Right lobe of liver (tissue), 6 donors: Measurements from ENCODE around the gene ARHGEF7. TPM values are rescaled to one million over a fixed set of nuclear protein-coding genes. Genes with fewer than 3 reads are reported as not detected.

Experiments
- ATAC-seq, 4 donors: fragments of 200-7000 bp; cut with Tn5 transposase; one replicate each; pipeline ENCODE4 v1.9.1; 2020; ENCODE audit warnings: mild to moderate bottlenecking in 4 of 4, moderate library complexity in 4 of 4
- DNase-seq, 3 donors: peaks; one replicate each; pipeline ENCODE4 v3.0.0-alpha.2; 2020
- H3K27ac ChIP-seq, 3 donors: fragments of 200-600 bp; one replicate each; pipeline ENCODE4 v1.8.0; 2022
- H3K27me3 ChIP-seq, 2 donors: fragments of 200-600 bp; one replicate each; pipeline ENCODE4 v1.8.0; 2022
- H3K36me3 ChIP-seq, 4 donors: fragments of 200-600 bp; sonication (generic) in 1 of 4; one replicate each; pipeline versions ENCODE4 v1.5.1 to v1.8.0; 2017 to 2022; ENCODE audit warnings: control low read depth in 1 of 4
- H3K4me1 ChIP-seq, 4 donors: fragments of 200-600 bp; sonication (generic) in 1 of 4; one replicate each; pipeline versions ENCODE4 v1.5.1 to v1.8.0; 2017 to 2022; ENCODE audit warnings: control low read depth in 1 of 4
- H3K4me3 ChIP-seq, 3 donors: fragments of 200-600 bp; one replicate each; pipeline ENCODE4 v1.8.0; 2022
- H3K9me3 ChIP-seq, 4 donors: fragments of 200-600 bp; sonication (generic) in 1 of 4; one replicate each; pipeline versions ENCODE4 v1.5.1 to v1.8.0; 2017 to 2022; ENCODE audit warnings: control low read depth in 1 of 4
- CTCF ChIP-seq, 4 donors: fragments of 200-600 bp in 3 of 4; fragments of 450-650 bp in 1 of 4; IDR thresholded peaks; one replicate each; pipeline versions ENCODE4 v1.5.1 to v1.8.0; 2016 to 2022; ENCODE audit warnings: antibody characterized with exemption in 4 of 4, mild to moderate bottlenecking in 2 of 4
- POLR2A ChIP-seq: fragments of 450-650 bp; IDR thresholded peaks from one replicate; pipeline ENCODE4 v1.6.1; 2017; ENCODE audit warnings: antibody characterized with exemption, mild to moderate bottlenecking
- WGBS: methylation state at CpG from one replicate; pipeline ENCODE4 v1.1.6; 2018; ENCODE audit warnings: low coverage, low lambda C conversion rate; ENCODE audit not compliant: insufficient coverage; ENCODE audit errors: missing lambda C conversion rate; 5-methylcytosine and 5-hydroxymethylcytosine counted together
- intact Hi-C, 2 donors: fragments of 100-400 bp; cut with DNase I; formaldehyde crosslinking; loops; one replicate each; pipeline versions ENCODE4 v1.11.2 to v1.14.1; 2022
- total RNA-seq, 6 experiments: library from RNA; depleted of rRNA in 2 of 6; stranded (reverse); fragments of >200 nt in 2 of 6; fragmentation: NEBNext Ultra II Directional in 3 of 6; extraction: Animal tissue kit (Norgen Biotek cat#: 25700) in 3 of 6; gene quantifications; one replicate each; pipeline versions ENCODE4 v1.1.0 to v1.2.4, GENCODE V29; 2016 to 2023
- donor health status: DM: no; HTN: yes; CAD: no.
- donor health status: DM: no; HTN: no; CAD: no.
- donor health status: DM: no; HTN: no; CAD: no.
- donor health status: DM: no; HTN: yes; CAD: no.
- donor health status: DM: no; HTN: yes; CAD: no.

The ARHGEF7 gene
- total RNA-seq, 6 experiments from 2014 or later = 22.0 to 40.1 (median 33.8) TPM

GRCh38 chr13:111175372-111175771 lies 60.3 kb downstream of the ARHGEF7 start:
- H3K27ac ChIP-seq = no peak overlapping the region
- no peak overlapping the region for H3K4me3 ChIP-seq
- no peaks in the 10 kb centered on the region for H3K36me3 ChIP-seq
- ATAC-seq (no peak), DNase-seq (no peak)
- intact Hi-C loops = no loop called here
- WGBS = 96% methylated on average over 4 of the region's 4 CpGs
- H3K4me1 ChIP-seq = peaks cover 0 to 8% (median 0%) of the 10 kb centered on the region in 4 donors
- H3K27me3 ChIP-seq = no peaks in the 10 kb centered on the region
- no peaks in the 10 kb centered on the region for H3K9me3 ChIP-seq
- TF ChIP-seq CTCF (IDR thresholded peaks at IDR 0.05) = no peak
- no peak for TF ChIP-seq POLR2A

GRCh38 chr13:111175935-111176334 lies 60.8 kb downstream of the ARHGEF7 start:
- no peak for ATAC-seq
- H3K4me1 ChIP-seq = peaks cover 0 to 8% (median 0%) of the 10 kb centered on the region in 4 donors
- DNase-seq = no peak
- no peak for TF ChIP-seq CTCF (IDR thresholded peaks at IDR 0.05)
- no peak for TF ChIP-seq POLR2A
- intact Hi-C loops = no loop called here
- H3K27ac ChIP-seq = no peak overlapping the region
- no peak overlapping the region for H3K4me3 ChIP-seq
- no peaks in the 10 kb centered on the region for H3K9me3 ChIP-seq
- no peaks in the 10 kb centered on the region for H3K27me3 ChIP-seq
- no peaks in the 10 kb centered on the region for H3K36me3 ChIP-seq
- 86% methylated on average over 3 of the region's 4 CpGs for WGBS

GRCh38 chr13:111176421-111176820 lies 61.3 kb downstream of the ARHGEF7 start:
- TF ChIP-seq CTCF (IDR thresholded peaks at IDR 0.05) = no peak
- WGBS = 97% methylated on average over 7 of the region's 8 CpGs
- no peaks in the 10 kb centered on the region for H3K9me3 ChIP-seq
- intact Hi-C loops = no loop called here
- ATAC-seq = no peak
- peak overlapping the region in 1 of 3 donors; percentile 6 for H3K27ac ChIP-seq
- no peak overlapping the region for H3K4me3 ChIP-seq
- peaks cover 0 to 8% (median 0%) of the 10 kb centered on the region in 4 donors for H3K4me1 ChIP-seq
- no peaks in the 10 kb centered on the region for H3K36me3 ChIP-seq
- no peak for DNase-seq
- H3K27me3 ChIP-seq = no peaks in the 10 kb centered on the region

GRCh38 chr13:111177081-111177711 lies 62.1 kb downstream of the ARHGEF7 start:
- no peaks in the 10 kb centered on the region for H3K27me3 ChIP-seq
- intact Hi-C loops = no loop called here
- H3K4me1 ChIP-seq = peaks cover 0 to 8% (median 0%) of the 10 kb centered on the region in 4 donors
- no peaks in the 10 kb centered on the region for H3K36me3 ChIP-seq
- ATAC-seq = peak; percentile 65 to 83 (median 72)
- DNase-seq = peak in 1 of 3 donors; percentile 57
- TF ChIP-seq CTCF (IDR thresholded peaks at IDR 0.05) = no peak
- no peaks in the 10 kb centered on the region for H3K9me3 ChIP-seq
- 48% methylated on average over 8 of the region's 14 CpGs for WGBS
- H3K4me3 ChIP-seq = no peak overlapping the region
- H3K27ac ChIP-seq = peak overlapping the region in 2 of 3 donors; percentile 29 to 56
